GM21723 (cell line): ENCODE data around the gene PYGO2.

Experiments used
- ATAC-seq: cut with Tn5 transposase; IDR thresholded peaks from one replicate; pipeline ENCODE4 v1.9.1; 2021; ENCODE audit warnings: mild to moderate bottlenecking, moderate library complexity; ENCODE audit not compliant: unreplicated experiment

PYGO2 gene

DNA sequence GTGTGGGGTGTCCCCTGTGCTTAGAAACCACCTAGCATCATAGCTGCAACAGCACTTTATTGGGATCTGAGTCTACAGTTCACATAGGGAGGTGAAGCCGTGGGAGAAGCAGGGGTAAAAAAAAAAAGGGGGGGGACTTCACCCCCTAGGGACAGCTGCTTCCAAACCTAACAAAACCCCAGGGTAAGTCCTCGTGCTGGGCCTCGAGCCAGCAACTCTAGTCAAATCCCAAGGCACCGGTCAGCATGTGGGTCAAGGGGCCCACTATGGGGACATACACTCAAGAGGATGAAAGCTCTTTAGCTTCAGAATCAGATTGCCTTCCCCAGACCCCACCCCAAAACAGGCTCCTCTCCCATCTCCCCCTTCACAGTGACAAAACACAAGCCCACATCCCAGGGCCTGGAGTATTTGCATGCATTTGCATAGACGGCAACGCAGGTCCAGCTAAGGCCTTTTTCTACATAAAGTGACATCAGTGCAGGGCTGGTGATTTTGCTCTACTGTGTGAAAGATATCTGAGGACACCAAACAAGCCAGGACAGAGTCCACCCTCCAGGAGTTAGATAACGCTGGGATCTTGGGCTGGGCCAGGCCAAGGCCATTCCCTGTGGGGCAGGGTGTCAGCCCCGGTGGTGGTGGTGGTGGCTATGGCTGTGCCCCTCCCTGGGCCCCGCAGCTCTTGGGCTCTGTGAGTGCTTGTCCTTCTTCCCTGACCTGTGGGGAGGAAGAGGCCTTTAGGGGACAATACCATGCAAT, 17.0 kb downstream of the PYGO2 start:
- ATAC-seq, result no peak

DNA sequence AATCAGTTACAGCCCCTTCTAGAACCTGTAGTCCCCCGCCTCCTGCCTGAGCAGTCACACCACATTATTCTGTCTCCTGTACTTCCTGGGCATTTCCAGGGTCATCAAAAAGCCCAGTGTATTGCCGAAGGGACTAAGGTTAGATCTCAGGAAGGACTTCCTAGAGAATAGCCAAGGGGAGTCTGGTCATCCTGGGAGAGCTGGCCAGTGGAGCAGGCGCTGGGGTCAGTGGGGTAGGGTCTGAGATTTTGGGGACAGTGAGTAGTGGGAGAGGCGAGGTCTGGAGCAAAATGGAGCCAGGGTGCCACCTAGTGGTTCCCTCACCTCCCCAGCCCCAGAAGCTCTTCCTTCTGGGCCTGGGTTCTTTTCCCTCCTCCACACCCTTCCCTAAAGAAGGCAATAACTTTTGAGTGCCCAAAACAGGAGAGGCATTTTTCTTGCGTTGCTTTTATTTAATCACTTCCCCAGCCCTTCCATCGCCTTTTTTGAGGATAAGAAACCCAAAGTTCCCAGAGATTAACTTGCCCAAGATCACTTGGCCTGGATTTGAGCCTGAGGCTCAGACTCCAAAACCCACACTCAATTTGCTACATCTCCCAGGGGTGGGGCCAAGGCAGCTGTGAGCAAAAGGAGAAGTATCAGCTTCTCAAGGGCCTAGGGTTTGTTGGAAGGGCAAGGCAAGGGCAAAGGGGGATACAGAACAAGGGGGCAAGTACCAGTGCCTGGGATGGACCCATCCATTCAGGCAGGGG, 17.8 kb downstream of the PYGO2 start:
- no peak for ATAC-seq

DNA sequence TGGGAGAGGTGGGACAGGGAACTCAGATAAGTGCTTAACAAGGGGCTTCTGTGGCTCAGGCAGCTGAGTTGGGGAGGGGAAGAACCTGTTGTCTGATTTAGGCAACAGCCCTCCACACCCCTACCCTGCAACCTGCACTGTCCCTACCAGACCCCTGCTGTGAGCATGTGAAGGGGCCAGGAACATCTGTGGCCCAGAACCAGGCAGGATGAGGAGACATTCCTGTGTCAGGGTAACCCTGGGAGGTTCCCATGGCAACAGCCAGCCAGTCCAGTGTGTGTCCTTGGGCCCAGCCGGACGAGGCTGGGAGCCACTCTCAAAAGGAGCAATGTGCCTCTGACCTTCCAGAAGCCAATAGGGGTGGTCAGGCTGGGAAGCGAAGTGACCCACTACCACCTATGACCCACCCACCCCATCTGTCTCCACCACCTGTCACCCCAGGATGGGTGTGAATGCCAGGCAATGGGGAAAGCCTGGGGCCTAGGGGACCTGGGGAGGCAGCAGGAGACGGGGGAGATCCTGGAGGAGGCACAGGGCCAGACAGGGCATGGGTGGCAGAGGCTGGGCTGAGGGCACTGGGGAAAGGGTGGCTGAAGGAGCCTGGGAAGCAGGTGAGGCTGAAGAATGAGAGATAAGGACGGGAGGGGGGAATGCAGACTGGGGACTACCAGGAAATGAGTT, 20.1 kb downstream of the PYGO2 start:
- ATAC-seq, result no peak

DNA sequence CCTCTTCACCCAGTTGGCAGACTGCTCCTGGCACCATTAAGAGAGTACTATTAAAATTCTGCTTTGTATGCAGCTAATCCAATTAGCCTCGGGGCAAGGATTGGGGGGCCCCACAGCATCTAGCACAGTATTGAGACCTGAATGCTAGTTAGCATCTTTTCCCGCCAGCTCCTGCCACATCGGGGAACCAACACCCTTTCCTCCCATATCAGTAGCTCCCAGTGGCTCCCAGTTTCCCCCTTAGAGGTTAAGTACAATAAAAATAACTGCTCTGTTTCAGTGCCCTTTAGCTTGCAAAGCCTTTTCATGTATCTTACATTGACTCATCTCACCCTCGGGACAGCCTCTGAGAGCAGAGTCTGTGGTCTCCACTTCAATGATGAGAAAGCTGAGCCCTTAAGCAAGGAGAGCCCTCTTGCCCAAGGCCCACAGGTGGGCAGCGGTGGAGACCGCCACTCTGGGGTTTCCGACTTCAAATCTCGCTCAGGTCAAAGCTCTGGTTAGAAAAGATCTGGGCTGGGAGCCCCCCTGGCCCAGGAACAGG, 20.9 kb downstream of the PYGO2 start:
- ATAC-seq, result no peak

DNA sequence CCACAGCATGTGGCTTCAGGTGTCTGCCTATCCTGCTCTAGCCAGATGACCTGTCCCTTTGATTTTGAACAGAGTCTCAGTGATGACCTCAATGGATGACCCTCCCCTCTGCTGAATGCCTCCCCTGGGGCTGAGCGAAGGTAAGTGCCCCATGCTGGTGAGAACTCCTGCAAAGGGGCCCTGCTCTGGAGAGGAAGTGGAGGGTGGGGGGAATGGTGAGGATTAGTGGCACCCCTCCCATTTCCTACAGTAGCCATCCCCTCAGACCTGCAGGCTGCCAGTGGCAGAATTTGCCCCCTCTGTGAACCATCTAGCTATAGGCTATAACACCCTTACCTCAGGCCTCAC, 21.4 kb downstream of the PYGO2 start:
- no peak for ATAC-seq

DNA sequence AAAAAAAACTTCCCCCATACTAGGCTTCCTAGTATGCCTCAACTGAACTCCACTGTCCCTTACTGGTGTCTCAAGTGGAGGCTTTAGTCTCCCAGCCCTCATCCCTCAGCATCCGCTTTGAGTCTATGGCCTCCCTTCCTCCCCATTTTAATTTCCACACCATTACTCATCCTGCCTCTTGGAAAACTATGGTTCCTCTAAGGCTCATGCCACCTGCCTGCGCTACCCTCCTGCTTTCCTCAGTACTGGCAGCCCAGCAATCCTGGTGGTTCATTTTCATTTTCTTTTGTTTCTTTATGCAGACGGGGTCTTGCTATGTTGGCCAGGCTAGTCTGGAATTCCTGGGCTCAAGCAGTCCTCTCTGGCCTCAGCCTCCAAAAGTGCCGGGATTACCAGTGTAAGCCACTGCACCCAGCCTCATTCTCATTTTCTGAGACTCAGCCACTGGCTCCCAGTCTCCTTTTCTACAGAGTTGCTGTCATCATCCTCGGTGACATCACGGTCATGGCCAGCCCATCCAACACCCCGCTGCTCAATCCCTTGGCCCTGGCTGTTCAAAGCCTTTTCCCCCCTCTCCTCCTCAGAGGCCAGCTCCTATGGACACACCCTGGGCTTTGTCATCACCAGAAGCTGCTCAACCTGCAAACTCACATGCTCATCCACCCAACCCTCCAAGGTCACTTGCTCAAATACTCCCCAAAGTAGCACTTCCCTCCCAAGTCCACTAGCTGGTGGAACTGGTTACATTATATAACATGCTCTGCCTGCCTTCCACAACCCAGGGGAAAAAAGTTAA, 22.8 kb downstream of the PYGO2 start:
- ATAC-seq, result no peak

DNA sequence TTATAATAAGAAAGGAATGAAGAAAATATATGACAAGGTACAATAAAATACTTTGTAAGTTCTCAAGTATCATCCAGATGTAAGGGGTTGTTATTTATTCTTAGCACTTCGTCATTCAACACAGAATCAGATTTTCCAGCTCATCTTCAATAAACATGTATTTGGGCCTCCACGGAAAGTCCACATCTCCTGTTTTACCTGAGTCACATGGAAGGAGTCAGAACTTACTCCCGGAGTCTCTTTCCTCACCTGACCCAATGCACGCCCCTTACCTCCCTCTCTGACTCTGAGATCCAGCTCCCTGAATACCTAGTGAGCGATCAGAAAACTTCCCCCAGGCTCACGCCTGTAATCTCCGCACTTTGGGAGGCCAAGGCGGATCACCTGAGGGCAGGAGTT, 23.6 kb downstream of the PYGO2 start:
- ATAC-seq, result no peak

DNA sequence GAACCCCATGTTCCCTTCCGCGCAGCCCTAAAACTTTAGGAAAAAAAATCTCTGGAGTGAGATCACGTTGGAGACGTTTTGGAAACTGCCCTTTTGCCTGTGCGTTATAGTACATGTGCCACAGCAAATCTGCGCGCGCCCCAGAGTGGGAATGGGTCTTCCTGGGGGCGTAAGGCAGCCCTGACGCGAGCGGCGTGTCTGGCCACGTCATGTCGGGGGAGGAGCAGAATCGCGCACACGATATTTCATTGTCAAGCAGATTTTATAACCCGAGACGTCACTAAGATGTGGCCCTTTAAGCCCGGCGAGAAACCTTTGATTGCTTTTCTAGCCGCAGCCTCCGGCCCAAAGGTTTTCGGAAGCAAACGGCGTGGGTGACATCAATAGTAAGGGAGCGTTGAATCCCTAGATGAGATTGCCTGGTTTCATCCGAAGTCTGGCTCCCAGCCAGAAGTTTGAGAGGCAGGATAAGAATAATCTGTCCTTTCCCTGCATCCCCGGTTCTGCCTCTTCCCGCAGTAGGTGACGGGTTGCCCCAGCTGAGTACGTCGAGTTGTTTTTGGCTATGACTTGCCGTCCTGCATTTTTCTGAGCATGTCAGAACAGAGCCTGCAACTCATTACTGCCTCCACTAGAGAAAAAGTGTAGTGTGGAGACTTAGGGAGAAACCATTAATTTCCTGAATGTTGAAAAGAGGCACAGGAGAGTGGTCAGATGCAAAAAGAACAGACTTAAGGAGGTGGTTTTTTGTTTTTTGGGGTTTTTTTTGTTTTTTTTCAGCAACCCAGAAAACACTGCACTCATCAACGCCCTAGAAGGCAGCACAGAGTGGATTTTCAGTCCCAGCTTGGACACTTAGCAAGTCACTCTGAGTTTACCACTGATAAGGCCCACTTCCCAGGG, 24.2 kb downstream of the PYGO2 start:
- peak; percentile 52 for ATAC-seq

DNA sequence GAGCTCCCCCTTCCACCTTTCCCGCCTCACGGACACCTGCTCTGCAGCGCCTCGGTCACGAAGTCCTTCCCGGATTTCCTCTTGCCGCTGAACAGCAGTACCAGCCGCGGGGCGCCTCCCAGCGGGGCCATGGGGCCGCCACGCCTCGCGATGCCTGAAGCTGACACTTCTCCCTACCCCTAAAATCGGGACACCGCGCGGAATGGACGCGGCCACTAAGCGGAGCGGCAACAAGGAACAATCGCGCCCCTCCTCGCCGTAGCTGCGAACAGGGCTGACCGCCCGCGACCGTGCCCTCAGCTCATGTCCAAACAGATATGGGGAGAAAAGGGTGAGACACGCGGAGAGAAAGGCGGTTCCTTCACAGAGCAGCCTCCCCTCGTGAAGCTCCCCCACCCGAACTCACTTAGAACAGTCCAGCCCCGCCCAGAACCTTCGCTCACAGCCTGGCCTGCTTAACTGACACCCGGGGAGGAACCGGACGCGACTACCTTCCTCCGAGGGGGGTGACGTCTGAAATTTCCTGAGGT, 25.0 kb downstream of the PYGO2 start, which contains the start of gene PMVK:
Gene PMVK, minus strand, starts transcription at position 165 of the 530 bp plus-strand sequence. Its CDS starts 34 bp downstream, at position 131.
- peak; percentile 66 for ATAC-seq

DNA sequence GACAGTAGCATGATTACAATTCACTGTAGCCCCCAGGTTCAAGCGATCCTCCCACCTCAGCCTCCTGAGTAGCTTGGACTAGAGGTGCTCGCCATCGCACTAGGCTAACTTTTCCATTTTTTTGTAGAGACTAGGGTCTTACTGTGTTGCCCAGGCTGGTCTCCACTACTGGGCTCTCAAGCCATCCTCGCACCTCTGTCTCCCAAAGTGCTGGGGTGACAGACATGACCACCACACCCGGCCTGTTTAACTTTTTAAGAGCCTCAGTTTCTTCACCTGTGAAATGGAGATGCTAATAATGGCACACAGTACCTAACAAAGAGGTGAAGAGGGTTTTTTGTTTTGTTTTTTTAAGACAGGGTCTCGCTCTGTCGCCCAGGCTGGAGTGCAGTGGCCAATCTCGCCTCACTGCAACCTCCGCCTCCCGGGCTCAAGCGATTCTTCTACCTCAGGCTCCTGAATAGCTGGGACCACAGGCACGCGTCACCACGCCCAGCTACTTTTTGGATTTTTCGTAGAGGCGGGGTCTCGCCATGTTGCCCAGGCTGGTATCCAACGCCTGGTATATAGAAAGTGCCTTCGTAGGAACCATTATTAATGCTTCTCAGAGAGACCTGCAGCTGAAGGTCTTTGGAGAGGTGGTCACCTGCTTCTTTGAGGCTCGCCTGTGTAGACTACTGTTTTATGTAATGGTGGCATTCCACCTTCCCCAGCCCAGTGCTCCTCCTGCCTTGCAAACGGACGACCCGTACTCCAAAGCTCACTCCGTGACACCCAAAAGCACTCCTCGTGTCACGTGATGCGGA, 25.6 kb downstream of the PYGO2 start:
- ATAC-seq, result peak; percentile 2

DNA sequence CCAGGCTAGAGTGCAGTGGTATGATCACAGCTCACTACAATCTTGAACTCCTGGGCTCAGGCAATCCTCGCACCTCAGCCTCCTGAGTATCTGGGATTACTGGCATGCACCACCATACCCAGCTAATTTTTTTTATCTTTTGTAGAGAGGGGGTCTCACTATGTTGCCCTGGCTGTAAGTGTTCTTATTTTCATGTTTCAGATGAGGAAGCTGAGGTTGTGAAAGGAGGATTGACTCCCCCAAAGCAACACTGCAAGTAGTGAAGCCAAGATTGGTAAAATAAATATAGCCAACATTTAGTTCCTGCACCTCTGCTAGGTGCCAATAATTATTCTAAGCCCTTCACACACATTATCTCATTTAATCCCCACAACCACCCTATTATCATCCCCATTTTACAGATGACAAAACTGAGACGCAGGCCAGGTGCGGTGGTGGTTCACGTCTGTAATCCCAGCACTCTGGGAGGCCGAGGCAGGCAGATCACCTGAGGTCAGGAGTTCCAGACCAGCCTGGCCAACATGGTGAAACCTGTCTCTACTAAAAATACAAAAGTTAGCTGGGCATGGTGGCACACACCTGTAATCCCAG, 27.1 kb downstream of the PYGO2 start:
- ATAC-seq, result no peak

DNA sequence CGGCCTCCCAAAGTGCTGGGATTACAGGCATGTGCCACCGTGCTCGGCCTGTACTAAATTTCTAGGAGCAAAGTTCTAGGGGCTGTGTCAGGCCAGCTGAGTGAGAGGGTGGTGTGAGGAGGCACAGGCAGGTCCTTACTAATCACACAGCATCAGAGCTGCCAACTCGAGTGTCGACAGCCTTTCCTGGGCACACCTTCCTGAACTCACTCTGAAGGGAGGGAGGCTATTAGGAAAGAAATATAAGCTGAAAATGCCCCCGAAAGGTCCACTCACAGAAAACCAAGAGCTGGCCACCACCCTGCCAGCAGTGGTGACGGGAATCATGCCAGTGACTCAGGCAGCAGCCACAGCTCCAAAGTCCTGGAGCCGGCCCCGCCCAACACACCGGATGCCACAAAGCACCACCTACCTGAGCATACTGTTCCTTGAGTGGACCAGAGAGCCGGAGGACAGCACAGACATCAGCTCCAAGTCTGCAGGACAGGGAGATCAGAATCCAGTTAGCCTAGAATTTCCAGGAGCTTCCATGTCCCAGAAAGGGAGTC, 29.6 kb downstream of the PYGO2 start:
- no peak for ATAC-seq

DNA sequence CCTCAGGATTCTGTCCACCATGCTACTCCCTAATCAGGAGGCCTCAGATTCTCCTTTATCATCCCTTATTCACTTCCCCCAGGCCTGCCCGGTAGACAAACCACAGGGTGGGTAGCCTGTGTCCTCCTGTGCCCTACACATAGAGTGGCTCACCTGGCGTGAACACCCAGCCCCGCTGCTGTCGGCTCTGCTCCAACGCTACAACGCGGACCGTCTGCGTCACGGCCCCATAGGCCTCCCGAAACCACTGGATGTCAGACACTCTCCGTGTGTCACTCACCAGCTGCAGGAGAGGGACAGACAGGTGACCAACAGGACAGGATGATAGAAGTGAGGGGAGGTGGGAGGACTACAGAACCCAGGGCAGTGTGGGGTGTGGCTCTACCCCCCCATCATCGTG, 35.4 kb downstream of the PYGO2 start:
- ATAC-seq, result no peak

DNA sequence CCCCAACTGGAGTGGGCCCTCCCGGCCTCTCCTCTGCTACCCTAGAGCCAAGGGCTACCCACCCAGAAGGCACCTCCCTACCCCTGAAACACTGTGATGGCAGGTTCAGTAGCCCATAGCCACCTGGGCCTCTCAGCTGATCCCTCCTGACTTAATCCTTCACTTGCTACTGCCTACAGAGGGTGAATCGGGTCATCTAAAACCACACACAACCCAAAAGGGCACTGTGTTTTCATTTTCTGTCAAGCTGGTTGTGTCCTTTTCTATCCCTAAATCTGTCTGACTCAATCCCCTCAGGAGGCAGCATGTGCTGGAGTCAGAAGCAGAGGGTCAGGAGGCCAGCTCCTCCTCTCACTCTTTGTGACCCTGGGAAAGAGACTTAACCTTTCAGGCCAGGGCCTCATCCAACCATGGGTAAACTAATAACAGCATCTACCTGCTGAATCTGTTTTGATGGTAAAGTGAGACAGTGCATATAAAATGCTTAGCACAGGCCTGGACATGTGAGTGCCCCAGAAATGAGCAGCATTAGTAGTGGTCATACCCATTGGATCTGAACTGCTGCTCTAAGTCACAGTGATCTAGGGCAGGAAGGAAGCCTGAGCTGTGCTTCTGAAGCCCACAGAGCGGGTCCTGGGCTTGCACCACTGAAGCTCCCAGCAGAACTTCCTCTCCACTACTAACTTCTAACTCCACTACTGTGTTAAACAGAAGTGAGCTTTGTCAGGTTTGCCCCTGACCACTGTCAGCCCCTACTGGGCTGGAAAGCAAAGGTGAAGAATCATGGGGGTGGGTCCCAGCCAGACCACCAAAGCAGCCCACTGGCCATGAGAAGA, 36.0 kb downstream of the PYGO2 start:
- ATAC-seq, result no peak

DNA sequence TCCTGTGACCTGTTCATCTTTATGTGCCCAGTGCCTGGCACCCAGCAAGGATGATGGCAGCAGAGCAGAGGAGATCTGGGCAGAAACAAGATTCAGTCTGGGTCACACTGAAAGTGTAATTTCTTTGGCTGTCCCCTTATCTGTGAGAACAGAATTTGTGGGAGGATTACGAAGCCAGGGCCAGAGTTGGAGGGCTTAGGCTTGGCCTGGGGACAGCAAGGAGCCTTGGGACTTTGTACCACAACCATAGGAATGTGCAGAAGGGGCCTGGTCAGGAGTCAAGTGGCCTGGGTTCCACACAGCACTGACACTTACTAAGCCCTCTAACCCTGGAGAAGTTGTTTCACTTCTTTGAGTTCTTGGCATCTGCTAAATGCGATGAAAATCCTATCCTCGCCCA, 37.9 kb downstream of the PYGO2 start:
- no peak for ATAC-seq

DNA sequence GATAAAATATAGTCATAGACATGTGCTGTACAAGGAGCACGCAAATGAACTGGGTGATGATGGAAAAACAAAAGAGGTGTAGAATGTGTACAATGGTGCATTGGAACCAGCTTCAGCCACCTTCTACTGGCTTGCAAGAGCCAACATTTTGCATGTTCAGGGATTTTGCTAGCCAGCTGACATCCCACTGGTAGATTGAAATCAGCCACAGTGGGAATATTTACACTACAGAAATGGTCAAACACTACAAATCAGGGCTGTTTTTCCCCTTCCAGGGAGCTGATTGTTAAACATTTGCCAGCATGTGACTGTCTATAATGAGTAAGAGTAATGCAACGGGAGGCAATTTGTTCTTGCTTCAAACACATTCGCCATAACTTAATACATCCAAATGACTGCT, 48.3 kb downstream of the PYGO2 start:
- ATAC-seq, result no peak

DNA sequence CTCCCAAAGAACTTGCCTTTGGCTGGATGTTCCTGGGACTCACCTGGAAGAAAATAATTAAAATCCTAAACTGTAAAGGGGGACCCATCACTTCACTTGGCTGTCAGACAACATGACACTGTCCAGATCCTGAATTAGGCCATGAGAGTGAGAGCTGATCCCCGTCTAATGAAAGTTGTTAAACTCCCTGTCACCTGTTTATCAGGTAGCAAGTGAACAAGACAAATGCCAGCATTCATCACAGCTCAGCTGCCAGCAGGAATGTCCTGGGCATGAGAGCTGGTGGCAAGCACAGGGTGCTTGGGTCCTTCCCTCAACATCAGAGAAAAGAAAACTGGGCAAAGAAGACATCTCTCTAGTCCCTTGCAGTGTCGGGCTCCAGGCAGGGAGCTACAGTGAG, 48.8 kb downstream of the PYGO2 start:
- ATAC-seq, result no peak
